Stimulated activated CD8-positive, alpha-beta memory T cell treated with anti-CD3 and anti-CD28 coated beads, Interleukin-4, amount 100 ng/mL, for 1 hour (primary cell): ENCODE measurements around the gene CEP250.
"Not testable (repeated sequence)": the region's sequence is repeated elsewhere in the genome, so short reads cannot be mapped to it uniquely, and the experiment has no call there.

Source experiments
- DNase-seq, 2 donors: peaks; one replicate each; pipeline ENCODE4 v3.0.0-alpha.2; 2020; ENCODE audit warnings: low read depth in 2 of 2, low spot score in 1 of 2

The CEP250 gene, protein sequence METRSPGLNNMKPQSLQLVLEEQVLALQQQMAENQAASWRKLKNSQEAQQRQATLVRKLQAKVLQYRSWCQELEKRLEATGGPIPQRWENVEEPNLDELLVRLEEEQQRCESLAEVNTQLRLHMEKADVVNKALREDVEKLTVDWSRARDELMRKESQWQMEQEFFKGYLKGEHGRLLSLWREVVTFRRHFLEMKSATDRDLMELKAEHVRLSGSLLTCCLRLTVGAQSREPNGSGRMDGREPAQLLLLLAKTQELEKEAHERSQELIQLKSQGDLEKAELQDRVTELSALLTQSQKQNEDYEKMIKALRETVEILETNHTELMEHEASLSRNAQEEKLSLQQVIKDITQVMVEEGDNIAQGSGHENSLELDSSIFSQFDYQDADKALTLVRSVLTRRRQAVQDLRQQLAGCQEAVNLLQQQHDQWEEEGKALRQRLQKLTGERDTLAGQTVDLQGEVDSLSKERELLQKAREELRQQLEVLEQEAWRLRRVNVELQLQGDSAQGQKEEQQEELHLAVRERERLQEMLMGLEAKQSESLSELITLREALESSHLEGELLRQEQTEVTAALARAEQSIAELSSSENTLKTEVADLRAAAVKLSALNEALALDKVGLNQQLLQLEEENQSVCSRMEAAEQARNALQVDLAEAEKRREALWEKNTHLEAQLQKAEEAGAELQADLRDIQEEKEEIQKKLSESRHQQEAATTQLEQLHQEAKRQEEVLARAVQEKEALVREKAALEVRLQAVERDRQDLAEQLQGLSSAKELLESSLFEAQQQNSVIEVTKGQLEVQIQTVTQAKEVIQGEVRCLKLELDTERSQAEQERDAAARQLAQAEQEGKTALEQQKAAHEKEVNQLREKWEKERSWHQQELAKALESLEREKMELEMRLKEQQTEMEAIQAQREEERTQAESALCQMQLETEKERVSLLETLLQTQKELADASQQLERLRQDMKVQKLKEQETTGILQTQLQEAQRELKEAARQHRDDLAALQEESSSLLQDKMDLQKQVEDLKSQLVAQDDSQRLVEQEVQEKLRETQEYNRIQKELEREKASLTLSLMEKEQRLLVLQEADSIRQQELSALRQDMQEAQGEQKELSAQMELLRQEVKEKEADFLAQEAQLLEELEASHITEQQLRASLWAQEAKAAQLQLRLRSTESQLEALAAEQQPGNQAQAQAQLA (N-terminal part only)

DNA sequence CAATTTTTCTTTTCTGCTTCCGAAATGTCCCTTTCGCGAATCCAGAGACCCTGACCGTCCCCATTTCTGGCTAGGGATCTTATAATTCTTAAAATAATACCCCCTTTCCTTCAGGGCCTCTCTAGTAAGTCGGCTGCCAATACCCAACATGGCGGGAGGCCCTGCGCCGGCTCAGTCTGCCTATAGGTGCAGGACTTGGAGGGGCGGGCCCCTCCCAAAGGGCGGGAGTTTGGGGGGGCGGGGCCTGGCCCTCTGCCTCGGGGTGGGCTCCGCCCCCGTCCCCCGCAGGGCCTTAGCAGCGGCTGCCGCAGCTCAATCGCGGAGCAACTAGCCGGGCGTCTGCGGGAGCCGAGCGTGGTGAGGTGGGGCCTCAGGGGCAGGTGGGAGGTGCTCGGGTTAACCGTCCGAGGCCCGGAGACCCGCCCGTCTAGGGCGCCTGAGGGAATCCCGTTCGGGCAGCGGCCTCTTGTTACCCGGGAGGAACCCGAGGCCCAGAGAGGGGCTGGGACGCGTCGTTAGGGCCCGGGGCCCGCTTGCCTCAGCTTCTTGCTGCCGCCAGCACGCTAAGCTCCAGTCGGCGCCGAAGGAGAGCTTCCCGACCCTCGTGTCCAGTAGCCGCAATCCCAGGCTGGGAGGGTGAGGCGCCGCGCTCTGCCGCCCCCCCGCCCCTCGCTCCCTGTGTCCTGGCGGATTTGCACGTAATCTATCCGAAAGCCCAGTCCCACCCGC, at the start of gene CEP250:
Gene CEP250 (plus strand): TSS at position 718 of the 729 bp plus-strand sequence. CDS start 6,770 bp downstream, outside the sequence.
- peak; percentile 87 to 89 for DNase-seq

DNA sequence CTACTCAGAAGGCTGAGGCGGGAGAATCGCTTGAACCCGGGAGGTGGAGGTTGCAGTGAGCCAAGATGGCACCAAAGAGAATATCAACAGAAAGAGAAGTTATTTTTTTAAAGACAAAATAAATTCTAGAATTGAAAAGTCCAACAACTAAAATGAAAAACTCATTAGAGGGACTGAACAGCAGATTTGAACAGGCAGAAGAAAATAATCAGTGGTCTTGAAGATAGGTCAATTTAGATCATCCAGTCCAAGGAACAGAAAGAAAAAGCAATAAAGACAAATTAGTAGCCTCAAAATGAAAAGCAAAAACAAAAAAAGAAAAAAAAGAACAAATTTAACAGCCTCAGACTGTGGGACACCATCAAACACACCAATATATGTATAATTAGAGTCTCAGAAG, 49.6 kb upstream of the CEP250 start:
- DNase-seq, result no peak

DNA sequence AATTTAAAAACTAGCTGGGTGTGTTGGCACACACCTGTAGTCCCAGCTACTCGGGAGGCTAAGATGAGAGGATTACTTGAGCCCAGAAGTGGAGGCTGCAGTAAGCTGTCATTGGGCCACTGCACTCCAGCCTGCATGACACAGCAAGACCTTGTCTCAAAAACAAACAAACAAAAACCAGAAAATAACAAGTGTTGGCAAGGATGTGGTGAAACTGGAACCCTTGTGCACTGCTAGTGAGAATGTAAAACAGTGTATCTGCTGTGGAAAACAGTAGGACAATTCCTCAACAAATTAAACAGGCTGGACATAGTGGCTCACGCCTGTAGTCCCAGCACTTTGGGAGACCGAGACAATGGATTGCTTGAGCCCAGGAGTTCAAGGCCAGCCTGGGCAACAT, 47.1 kb upstream of the CEP250 start:
- DNase-seq, result no peak

DNA sequence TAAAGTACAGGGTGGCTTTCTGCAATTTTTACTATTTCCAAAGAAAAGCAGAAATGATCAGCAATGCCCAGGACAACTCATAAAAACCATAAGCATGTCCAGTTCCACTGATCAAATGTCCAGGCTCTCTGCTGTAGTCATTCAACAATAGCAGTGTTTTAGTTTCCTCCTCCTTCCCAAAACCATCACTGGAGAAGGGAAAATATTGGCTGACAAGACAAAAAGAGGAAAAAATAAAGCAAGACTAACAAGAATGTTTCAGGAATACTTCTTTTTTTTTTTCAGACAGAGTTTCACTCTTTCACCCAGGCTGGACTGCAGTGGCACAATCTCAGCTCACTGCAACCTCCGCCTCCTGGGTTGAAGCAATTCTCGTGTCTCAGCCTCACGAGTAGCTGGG, 45.9 kb upstream of the CEP250 start:
- DNase-seq, result no peak

DNA sequence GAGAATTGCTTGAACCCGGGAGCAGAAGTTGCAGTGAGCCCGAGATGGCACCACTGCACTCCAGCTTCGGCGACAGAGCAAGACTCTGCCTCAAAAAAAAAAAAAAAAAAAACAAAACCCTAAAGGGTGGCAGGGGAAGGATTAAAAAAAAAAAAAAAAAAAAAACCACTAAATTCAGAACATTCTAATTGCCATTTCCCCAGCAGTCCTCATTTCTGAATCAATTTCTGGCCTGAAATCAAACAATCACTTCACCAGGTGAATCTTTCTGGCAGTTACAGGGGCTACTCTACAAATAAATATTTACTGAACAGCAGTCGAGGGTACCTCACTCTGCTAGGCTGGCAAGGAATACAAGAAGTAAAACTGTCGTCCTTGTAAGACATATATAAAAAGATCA, 44.8 kb upstream of the CEP250 start:
- DNase-seq, result no peak

GRCh38 chr20:35421322-35421721, 34.1 kb upstream of the CEP250 start:
- no peak for DNase-seq

GRCh38 chr20:35431621-35432429, 23.6 kb upstream of the CEP250 start:
- DNase-seq, result no peak

- no peak for DNase-seq
Observed at GRCh38 chr20:35432430-35432735, 23.0 kb upstream of the CEP250 start.

DNA sequence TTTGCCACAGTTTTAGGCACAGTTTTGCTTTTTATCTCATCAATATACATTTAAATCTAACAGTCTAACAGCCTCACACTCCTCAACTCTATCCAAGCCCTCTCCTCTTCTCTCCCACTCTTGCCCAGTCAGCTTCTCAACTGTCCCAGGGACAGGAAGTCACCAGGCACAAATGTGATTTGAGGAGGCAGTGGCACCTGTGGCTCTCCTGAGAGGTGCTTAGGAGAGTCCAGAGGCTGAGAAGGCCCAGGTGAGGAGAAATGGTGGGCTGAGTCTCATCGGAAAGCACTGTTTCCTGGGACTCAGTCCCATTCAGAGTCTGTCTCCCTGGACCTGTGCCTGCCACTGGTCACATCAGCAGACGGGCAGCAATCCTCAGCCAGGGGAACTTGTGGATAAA, 22.1 kb upstream of the CEP250 start:
- no peak for DNase-seq

GRCh38 chr20:35434085-35435005, 21.1 kb upstream of the CEP250 start:
- DNase-seq, result no peak

- no peak for DNase-seq
Observed at GRCh38 chr20:35436177-35436573, 19.2 kb upstream of the CEP250 start.

DNA sequence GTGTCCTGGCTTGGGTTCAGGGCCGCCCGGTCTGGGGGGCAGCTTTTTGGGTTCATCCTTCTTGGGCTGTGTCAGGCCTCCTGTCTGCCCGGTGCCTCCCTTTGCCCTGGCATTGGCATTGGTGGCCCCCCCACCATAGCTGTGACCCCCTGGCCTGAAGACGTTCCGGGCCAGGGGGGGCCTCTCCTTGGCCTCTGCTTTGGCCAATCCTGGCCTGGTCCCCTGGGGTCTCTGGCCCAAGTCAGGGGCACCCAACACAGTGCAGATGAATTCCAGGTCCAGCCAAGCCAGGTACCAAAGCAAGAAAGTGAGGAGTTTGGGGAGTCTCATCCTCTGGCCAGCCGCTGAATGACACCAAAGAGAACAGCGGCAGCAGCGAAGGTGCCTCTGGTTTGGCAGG, 17.8 kb upstream of the CEP250 start:
- DNase-seq, result no peak

DNA sequence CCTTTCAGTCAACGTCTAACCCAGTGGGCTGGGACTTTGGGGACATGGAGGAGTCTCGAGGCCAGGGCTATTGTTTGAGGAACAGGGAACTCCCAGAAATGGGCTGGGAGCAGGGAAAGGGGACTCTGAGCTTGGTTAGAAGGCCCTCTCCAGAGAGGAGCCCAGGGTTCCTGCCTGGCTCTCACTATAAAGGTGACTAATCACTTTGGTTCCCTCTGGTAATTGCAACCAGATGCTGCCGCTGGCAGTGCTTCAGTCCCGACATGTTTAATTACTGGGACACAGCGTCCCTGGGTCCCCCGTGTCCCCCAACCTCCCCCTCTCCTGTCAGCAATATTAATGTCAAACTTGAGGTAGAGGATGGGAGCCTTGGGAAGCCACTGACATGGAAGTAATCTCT, 12.4 kb upstream of the CEP250 start:
- no peak for DNase-seq

DNA sequence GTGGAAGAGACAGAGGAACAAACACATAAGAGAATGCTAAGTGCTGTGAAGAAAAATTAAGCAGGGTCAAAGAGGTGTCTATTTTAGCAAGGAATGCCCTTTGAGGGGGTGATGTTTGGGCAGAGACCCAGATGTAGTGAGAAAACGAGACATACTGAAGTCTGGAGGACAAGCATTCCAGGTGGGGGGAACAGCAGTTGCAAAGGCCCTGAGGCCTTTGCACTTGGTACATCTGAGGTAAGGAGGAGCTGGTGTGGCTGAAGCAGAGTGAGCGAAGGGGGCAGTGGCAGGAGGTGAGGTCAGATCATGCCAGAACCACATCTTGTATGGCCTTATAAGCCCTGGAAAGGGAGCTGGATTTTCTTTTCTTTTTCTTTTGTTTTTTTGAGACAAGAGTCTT, 11.2 kb upstream of the CEP250 start:
- DNase-seq, result no peak

DNA sequence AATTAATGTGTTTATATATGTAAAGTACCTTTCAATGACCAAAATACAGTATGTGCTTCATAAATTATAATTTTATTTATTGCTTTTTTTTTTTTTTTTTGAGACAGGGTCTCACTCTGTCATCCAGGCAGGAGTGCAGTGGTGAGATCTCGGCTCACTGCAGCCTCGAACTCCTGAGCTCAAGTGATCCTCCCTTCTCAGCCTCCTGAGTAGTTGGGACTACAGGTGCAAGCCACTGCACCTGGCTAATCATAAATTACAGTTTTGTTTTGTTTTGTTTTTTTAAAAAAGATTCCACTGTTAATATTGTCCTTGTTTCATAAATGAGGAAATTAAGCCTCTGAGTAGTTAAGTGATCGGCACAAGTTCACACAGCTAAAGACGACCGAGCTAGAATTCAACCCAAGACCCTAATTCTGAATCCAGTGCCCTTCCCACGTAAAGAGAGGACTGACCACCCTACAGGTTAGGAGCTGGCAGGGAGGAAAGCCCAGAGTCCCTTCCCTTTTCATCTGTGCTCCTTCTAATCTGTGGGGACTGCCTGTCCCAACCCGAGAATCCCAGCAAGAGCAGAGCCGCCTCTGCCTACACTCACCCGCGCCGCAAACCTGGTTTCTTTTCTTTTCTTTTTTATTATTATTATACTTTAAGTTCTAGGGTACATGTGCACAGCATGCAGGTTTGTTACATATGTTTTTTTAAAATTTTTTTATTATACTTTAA, 8.9 kb upstream of the CEP250 start:
- no peak for DNase-seq

GRCh38 chr20:35447082-35447789, 8.2 kb upstream of the CEP250 start:
- peak; percentile 82 to 87 for DNase-seq

DNA sequence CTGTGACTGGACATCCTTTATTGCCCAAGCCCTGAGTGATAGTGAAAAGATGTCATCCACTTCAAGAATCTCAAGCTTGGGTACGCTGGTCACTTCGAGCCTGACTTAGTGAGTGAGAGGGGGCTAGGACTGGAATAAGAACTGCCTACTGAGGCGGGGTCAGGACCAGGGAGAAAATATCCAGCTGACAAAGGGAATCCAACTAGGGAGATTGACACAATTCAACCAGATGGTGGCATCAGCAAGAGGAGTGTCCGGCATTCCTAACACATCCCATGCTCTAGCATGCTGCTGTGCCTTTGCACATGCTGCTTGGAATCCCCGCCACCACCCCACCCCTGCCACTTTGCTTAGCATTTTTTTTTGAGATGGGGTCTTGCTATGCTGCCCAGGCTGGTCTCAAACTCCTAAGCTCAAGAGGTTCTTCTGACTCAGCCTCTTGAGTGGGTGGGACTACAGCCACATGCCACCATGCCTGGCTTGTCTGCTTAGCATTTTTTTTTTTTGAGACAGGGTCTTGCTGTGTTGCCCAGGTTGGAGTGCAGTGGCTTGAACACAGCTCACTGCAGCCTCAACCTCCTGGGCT, 6.5 kb upstream of the CEP250 start:
- no peak for DNase-seq

DNA sequence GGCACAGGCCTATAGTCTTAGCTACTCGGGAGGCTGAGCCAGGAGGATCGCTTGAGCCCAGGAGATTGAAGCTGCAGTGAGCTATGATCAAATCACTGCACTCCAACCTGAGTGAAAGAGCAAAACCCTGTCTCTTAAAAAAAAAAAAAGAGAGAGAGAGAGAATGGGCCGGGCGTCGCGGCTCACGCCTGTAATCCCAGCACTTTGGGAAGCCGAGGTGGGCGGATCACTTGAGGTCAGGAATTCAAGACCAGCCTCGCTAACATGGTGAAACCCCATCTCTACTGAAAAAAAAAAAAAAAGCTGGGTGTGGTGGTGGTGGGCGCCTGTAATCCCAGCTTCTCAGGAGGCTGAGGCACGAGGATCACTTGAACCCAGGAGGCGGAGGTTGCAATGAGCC, 5.5 kb upstream of the CEP250 start:
- not testable (repeated sequence) for DNase-seq
